Stimulated activated CD8-positive, alpha-beta memory T cell treated with anti-CD3 and anti-CD28 coated beads, Interleukin-4, amount 100 ng/mL, for 4 hours (primary cell): ENCODE measurements around the gene HCRTR1.

Experiments used
- DNase-seq, 2 donors: peaks; one replicate each; pipeline ENCODE4 v3.0.0-alpha.2; 2020; ENCODE audit warnings: low read depth in 2 of 2, low spot score in 1 of 2

HCRTR1 gene

DNA sequence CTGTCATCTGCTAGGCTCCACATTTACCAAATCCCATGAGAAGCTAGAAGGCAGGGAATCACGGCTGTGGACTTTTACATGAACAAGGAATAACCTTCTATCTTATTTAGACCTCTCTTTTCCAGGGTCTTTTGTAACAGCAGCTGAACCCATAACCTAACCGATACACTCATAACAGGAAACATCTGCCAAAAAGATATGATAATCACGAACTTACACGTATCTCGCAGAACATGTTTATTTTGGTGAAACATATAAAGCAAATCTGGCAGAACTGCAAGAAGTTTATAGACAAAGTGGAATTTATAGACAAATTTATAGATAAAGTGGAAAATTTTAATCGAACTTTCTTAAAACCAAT is 20.8 kb upstream of the HCRTR1 start:
- DNase-seq: no peak

DNA sequence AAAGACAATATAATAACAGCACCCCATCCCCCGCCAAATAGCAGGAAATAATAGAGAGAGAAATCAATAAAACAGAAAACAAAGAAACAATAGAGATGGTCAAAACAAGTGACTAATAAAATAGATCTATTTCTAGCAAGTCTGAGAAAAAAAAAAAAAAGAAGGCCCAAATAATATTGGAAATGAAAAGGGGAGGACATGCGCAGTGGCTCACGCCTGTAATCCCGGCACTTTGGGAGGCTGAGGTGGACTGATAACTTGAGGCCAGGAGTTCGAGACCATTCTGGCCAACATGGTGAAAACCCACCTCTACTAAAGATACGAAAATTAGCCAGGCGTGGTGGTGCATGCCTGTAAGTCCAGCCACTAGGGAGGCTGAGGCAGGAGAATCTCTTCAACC is 18.5 kb upstream of the HCRTR1 start:
- DNase-seq: no peak

GRCh38 chr1:31600641-31601040 is 16.8 kb upstream of the HCRTR1 start:
- DNase-seq: no peak

- no peak for DNase-seq
These were observed 15.4 kb upstream of the HCRTR1 start for GRCh38 chr1:31602081-31602480.

- DNase-seq: no peak
These were observed 11.5 kb upstream of the HCRTR1 start for GRCh38 chr1:31605908-31606427.

- DNase-seq: no peak
These were observed 10.1 kb upstream of the HCRTR1 start for GRCh38 chr1:31607360-31607759.

DNA sequence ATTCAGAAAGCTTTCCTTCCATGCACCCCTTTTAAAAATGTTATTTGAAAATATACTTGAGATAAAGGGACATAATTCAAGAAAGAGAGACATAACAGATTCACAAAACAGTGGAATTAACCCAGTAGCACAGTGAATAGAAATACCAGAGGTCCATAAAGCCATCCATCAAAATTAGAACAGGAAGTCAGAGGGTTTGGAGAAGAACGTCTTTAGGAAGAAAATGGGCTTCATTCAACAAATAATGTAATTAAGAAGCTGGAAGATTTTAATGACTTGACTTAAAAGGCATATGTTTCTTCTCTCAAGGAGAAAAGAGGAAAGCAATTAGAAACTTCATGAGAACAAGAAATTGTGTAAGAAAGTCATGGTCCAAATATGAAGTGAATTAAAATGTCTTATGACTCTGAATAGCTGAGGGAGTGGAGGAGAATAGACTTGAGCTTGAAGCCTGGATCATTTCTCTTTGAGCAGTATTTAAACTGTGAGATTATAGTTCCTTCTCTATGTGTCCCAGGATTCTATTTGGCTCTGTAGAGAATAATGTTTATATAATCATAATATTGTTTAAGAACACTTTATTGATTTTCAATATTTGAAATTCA is 7.9 kb upstream of the HCRTR1 start:
- DNase-seq: no peak

DNA sequence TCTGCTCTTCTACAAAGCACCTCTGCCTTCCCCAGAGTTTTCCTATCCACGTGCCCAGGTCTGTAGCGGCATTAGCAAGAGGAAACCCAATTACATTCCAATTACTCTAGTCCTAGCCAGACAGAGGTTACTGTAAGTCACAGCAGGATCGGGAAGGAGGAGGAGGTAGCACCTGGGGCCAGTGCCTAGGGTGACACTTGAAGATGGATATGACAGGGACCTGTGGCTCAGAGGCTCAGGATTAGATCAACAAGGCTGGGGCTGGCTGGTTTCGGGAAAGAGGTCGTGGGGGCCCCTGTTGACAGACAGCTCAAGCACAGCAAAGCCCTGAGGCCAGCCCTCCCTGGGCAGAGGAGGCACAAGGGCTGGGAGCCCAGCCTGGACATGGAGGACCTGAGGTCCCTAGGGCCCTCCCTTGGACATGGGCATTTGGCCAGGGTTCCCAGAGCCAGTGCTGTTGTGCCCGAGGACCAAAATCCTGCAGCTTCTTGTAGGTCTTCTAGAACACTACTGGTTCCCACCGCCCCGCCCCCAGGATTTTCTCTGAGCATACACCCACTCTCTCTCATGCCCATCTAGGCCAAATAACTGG is 3.0 kb upstream of the HCRTR1 start:
- no peak for DNase-seq

DNA sequence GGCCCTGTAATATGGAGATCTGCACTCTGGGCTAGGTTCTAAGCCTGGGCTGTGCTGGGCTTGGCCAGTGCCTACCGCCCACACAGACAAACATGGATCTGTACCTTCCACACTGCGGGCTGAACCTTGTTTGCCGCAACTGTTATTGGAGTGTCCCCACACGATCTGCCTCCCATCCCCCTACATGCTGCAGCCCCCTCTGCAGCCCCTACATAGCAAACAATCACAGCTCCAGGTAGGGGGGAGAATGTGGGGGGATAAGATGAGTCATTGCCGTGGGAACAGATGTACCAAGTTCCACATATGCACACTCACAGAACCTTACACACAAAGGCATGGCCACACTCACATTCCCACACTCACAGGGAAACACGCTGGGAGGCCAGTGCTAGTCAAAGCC is 2.1 kb upstream of the HCRTR1 start:
- DNase-seq: no peak

GRCh38 chr1:31615939-31616338 is 1.6 kb upstream of the HCRTR1 start:
- DNase-seq: no peak

DNA sequence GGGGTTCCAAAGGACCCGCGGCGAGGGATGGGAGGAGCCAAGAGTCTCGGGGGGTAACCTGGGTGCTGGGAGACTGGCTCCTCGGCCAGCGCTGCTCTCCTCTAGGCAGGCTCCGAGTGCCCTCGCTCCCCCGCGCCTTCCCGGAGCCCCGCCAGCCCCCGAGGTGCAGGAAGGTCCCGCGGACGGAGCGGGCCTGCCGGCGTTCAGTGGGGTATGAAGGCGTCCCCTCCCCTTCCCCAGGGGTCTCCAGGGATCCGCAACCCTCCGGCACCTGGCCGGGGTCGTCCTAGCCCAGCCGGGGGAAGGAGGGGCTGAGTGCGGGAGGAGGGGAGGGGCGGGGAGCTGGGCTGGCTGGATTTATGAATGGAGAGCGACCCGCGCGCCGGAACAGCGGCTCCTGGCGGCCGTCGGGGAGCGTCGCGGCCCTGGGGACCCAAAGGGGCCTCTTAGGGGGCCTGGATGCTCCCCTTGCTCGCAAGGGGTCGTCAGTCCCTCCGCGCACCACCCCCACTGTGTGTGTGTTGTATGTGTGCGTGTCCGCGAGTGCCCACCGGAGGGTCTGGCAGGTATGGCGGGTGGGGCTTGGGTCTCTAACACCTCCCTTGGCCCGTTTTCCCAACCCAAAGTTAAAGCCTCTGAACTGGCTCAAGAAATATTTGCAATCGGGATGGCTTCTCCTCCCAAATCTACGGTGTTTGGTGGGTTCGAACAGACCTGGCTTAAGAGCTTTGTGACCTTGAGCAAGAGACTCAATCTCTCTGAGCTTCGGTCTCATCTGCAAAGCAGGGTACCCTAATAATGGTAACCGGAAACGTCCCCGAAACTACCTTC is 642 bp downstream of the HCRTR1 start:
- DNase-seq: no peak

DNA sequence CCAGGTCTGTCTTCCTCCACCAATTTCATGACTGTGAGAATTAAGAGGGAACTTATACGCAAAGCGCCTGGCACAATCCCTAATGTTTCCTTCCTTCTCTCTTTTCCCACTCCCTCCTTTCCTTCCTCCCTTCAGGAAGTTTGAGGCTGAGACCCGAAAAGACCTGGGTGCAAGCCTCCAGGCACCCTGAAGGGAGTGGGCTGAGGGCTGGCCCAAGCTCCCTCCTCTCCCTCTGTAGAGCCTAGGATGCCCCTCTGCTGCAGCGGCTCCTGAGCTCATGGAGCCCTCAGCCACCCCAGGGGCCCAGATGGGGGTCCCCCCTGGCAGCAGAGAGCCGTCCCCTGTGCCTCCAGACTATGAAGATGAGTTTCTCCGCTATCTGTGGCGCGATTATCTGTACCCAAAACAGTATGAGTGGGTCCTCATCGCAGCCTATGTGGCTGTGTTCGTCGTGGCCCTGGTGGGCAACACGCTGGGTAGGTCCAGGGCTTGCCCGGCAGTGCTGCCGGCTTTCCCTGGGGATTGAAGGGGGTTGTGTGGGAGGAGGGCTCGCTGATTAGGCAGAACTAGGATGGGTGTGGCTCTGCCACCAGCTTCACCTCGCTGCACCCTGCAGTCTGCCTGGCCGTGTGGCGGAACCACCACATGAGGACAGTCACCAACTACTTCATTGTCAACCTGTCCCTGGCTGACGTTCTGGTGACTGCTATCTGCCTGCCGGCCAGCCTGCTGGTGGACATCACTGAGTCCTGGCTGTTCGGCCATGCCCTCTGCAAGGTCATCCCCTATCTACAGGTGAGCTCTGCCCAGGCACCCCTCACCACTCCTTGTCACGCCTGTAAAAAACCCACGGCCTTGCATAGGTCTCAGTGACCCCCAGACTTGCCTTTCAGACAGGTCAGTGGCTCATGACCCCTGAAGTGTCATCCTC is 1.7 kb downstream of the HCRTR1 start:
- no peak for DNase-seq

DNA sequence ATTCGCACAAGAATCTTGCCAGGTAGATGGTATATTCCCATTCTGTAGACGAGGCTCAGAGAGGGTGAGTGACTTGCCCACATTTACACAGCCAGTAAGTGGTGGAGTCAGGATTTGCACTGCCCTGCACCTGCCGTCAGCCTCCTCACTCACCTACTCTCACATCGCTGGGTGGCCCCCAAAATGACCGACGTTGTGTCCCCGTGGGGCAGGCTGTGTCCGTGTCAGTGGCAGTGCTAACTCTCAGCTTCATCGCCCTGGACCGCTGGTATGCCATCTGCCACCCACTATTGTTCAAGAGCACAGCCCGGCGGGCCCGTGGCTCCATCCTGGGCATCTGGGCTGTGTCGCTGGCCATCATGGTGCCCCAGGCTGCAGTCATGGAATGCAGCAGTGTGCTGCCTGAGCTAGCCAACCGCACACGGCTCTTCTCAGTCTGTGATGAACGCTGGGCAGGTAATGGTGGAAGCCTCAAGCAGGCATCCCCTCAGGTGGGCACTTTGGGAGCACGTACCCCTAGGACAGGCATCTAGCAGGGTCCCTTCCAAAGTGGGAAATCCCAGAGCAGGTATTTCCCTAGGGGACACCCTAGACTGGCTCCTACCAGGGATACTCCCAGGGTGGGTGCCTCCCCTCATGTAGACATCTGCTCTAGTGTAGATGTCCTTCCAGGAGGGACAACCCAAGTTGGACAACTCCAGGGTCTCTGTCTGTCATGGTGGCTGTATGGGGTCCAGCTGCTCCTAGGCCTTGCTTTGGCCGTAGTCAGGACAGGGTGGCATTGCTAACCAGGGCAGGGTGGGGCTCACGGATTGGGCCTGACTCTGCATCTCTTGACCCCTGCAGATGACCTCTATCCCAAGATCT is 3.4 kb downstream of the HCRTR1 start:
- DNase-seq: no peak

- no peak for DNase-seq
These were observed 4.0 kb downstream of the HCRTR1 start for GRCh38 chr1:31621498-31621820.

- no peak for DNase-seq
These were observed 4.6 kb downstream of the HCRTR1 start for GRCh38 chr1:31621847-31622730.

GRCh38 chr1:31623365-31623764 is 5.9 kb downstream of the HCRTR1 start:
- no peak for DNase-seq

DNA sequence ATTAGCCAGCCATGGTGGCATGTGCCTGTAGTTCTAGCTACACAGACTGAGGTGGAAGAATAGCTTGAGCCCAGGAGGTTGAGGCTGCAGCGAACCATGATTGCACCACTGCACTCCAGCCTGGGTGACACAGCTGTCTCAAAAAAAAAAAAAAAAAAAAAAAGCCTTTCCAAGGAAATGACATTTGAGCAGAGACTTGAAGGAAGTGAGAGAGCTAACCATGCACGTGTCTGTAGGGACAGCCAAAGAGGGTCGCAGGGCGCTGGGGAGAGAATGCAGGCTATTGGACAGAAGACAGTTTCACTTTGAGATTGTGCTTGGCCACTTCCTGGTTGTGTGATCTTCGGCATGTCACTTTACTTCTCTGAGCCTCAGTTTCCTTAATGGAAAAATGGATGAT is 6.8 kb downstream of the HCRTR1 start:
- DNase-seq: no peak

- DNase-seq: no peak
These were observed 7.4 kb downstream of the HCRTR1 start for GRCh38 chr1:31624731-31625514.
